GM12891 (cell line): Measurements from ENCODE around the gene CDH19.

ENCODE experiments used
- PAX5 ChIP-seq: IDR thresholded peaks from 2 replicates; pipeline ENCODE4 v1.6.1; 2011; ENCODE audit warnings: low read length, moderate library complexity, mild to moderate bottlenecking; ENCODE audit not compliant: insufficient read depth, severe bottlenecking
- POLR2A ChIP-seq: IDR thresholded peaks from 2 replicates; pipeline ENCODE4 v1.6.1; 2011; ENCODE audit warnings: low read depth, low read length, control low read depth
- SPI1 ChIP-seq: IDR thresholded peaks from 2 replicates; pipeline ENCODE4 v1.6.1; 2011; ENCODE audit warnings: low read depth, low read length, control low read depth
- TAF1 ChIP-seq: IDR thresholded peaks from 2 replicates; pipeline ENCODE4 v1.6.1; 2011; ENCODE audit warnings: low read depth, low read length, control low read depth

- TF ChIP-seq POLR2A (no peak), PAX5 (no peak), TAF1 (no peak), SPI1 (no peak)
These were observed 55.1 kb downstream of the CDH19 start for GRCh38 chr18:66548747-66549146.
